Suprapubic skin (tissue), 4 donors: ENCODE data around the gene GEMIN8. TPM values are rescaled to one million over a fixed set of nuclear protein-coding genes. Genes with fewer than 3 reads are reported as not detected.

ENCODE experiments used
- DNase-seq, 2 donors: peaks; one replicate each; pipeline ENCODE4 v3.0.0-alpha.2; 2019; ENCODE audit warnings: low spot score in 2 of 2
- H3K27ac ChIP-seq: fragments of 200-600 bp; sonication (generic); one replicate; pipeline ENCODE4 v1.5.1; 2019
- H3K27me3 ChIP-seq: fragments of 200-600 bp; sonication (generic); one replicate; pipeline ENCODE4 v1.5.1; 2019
- H3K36me3 ChIP-seq: fragments of 200-600 bp; sonication (generic); one replicate; pipeline ENCODE4 v1.5.1; 2019
- H3K4me1 ChIP-seq: fragments of 200-600 bp; sonication (generic); one replicate; pipeline ENCODE4 v1.5.1; 2019
- H3K4me3 ChIP-seq: fragments of 200-600 bp; sonication (generic); one replicate; pipeline ENCODE4 v1.5.1; 2019; ENCODE audit warnings: mild to moderate bottlenecking
- H3K9me3 ChIP-seq: fragments of 200-600 bp; sonication (generic); one replicate; pipeline ENCODE4 v1.5.1; 2019
- EP300 ChIP-seq: sonication (generic); formaldehyde crosslinking; IDR thresholded peaks from one replicate; pipeline ENCODE4 v1.6.1; 2017; ENCODE audit warnings: antibody characterized with exemption
- POLR2A ChIP-seq, 2 donors: fragments of 450-650 bp; IDR thresholded peaks; one replicate each; pipeline ENCODE4 v1.6.1; 2017; ENCODE audit warnings: antibody characterized with exemption in 2 of 2, mild to moderate bottlenecking in 2 of 2, moderate library complexity in 2 of 2
- POLR2AphosphoS5 ChIP-seq, 3 donors: sonication (generic); formaldehyde crosslinking; IDR thresholded peaks; one replicate each; pipeline ENCODE4 v1.6.1; 2017; ENCODE audit warnings: antibody characterized with exemption in 3 of 3
- WGBS: methylation state at CpG from one replicate; pipeline ENCODE4 v1.1.5; 2018; 5-methylcytosine and 5-hydroxymethylcytosine counted together
- total RNA-seq, 4 donors: library from RNA; depleted of rRNA; stranded (reverse); fragments of >200 nt; gene quantifications; one replicate each; pipeline ENCODE4 v1.1.0, GENCODE V29; 2016
- TF ChIP-seq, protein P1 (sequence below), 2 donors: fragments of 200-600 bp in 1 of 2; fragments of 450-650 bp in 1 of 2; sonication (generic) in 1 of 2; IDR thresholded peaks; one replicate each; pipeline ENCODE4 v1.5.1; 2016 to 2019; ENCODE audit warnings: antibody characterized with exemption in 2 of 2, mild to moderate bottlenecking in 1 of 2, moderate library complexity in 1 of 2

GEMIN8 gene
- total RNA-seq, 4 donors from 2014 or later = 19.2 to 36.2 (median 22.3) TPM

DNA sequence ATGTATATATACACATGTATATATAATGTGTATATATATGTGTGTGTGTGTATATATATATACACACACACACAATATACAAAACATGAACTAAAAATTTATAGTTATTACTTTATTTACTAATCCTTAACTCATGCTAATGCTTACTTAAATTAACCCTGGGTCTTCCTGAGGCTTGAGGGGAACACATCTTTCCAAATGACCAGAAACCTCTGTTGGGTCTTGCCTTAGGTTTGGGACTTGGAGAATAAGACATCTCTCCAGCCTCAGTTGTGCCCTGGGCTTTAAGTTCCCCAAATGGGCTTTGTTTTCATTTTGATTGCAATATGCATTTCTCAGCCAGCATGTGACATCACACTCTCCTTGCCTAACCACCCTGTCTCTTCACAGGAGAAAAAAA lies 7.7 kb downstream of the GEMIN8 start:
- peaks cover 5% of the 10 kb centered on the region for H3K36me3 ChIP-seq
- no peak overlapping the region for H3K4me3 ChIP-seq
- TF ChIP-seq EP300 = no peak
- no peak for TF ChIP-seq POLR2A (IDR thresholded peaks at IDR 0.05)
- TF ChIP-seq, protein P1, sequence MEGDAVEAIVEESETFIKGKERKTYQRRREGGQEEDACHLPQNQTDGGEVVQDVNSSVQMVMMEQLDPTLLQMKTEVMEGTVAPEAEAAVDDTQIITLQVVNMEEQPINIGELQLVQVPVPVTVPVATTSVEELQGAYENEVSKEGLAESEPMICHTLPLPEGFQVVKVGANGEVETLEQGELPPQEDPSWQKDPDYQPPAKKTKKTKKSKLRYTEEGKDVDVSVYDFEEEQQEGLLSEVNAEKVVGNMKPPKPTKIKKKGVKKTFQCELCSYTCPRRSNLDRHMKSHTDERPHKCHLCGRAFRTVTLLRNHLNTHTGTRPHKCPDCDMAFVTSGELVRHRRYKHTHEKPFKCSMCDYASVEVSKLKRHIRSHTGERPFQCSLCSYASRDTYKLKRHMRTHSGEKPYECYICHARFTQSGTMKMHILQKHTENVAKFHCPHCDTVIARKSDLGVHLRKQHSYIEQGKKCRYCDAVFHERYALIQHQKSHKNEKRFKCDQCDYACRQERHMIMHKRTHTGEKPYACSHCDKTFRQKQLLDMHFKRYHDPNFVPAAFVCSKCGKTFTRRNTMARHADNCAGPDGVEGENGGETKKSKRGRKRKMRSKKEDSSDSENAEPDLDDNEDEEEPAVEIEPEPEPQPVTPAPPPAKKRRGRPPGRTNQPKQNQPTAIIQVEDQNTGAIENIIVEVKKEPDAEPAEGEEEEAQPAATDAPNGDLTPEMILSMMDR (IDR thresholded peaks at IDR 0.05) = no peak
- TF ChIP-seq POLR2AphosphoS5 (IDR thresholded peaks at IDR 0.05) = no peak
- no peak overlapping the region for H3K27ac ChIP-seq
- no peak for DNase-seq
- H3K4me1 ChIP-seq = no peaks in the 10 kb centered on the region
- H3K9me3 ChIP-seq = no peaks in the 10 kb centered on the region
- H3K27me3 ChIP-seq = no peaks in the 10 kb centered on the region

DNA sequence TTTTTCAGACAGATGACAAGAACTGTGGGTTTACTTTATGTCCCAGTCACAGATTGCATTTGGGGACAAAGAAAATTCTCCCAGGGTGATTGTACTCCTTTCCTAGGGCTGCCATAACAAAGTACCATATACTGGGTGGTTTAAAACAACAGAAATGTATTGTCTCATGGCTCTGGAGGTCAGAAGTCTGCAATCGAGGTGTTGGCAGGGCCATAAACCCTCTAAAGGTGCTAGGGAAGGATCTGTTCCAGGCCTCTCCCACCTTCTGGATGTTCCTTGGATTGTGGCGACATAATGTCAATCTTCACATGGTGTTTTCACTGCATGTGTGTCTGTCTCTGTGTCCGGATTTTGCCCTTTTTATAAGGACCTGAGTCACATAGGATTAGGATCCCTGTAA lies 12.3 kb downstream of the GEMIN8 start:
- H3K27ac ChIP-seq = no peak overlapping the region
- no peaks in the 10 kb centered on the region for H3K9me3 ChIP-seq
- TF ChIP-seq EP300 (no peak), POLR2AphosphoS5 (IDR thresholded peaks at IDR 0.05) (no peak), POLR2A (IDR thresholded peaks at IDR 0.05) (no peak)
- TF ChIP-seq, protein P1 (IDR thresholded peaks at IDR 0.05) = no peak
- no peaks in the 10 kb centered on the region for H3K27me3 ChIP-seq
- DNase-seq = no peak
- H3K4me3 ChIP-seq = no peak overlapping the region
- 90% methylated on average over 3 of the region's 3 CpGs for WGBS
- H3K36me3 ChIP-seq = peaks cover 5% of the 10 kb centered on the region
- H3K4me1 ChIP-seq = no peaks in the 10 kb centered on the region

DNA sequence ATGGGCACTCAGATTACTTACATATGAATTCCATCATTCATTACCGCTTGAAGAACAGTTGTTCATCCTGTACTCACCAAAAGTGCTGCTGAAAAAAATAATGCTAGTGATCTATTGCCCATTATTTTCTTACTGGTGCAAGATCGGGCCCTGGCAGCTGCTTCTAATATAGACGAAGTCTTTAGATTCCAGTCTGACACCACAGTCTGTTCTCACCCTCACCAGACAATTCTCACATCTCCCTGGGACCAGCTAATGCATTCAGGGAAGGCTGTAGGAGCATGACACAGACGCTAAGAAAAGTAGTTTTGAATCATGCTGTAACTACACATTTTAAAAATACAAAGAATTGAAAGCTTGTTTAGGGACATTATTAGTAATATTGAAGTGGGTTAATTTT lies 13.8 kb downstream of the GEMIN8 start:
- no peaks in the 10 kb centered on the region for H3K27me3 ChIP-seq
- H3K4me3 ChIP-seq = no peak overlapping the region
- H3K4me1 ChIP-seq = no peaks in the 10 kb centered on the region
- 78% methylated on average over 4 of the region's 4 CpGs for WGBS
- TF ChIP-seq, protein P1 (IDR thresholded peaks at IDR 0.05) = no peak
- TF ChIP-seq POLR2AphosphoS5 (IDR thresholded peaks at IDR 0.05) (no peak), EP300 (no peak)
- no peak overlapping the region for H3K27ac ChIP-seq
- no peaks in the 10 kb centered on the region for H3K9me3 ChIP-seq
- no peak for DNase-seq
- H3K36me3 ChIP-seq = peaks cover 5% of the 10 kb centered on the region

DNA sequence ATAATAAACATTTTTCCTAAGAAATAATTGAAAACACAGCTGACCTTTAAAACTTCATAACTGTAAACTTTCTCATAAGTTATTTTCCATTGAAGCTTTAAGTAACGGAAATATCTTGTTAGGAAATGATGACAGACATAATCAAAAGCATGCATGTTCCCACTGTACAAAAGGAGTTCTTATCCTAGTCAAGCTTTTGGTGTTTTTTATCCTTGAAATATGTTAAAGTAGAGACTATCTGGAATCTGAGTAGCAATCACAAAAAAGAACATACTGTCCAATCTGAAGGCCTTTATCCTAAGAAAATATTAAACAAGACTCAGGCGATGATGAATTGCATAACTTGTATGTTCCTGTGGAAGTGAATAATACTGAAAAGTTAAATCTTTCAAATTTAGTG lies 14.4 kb downstream of the GEMIN8 start:
- WGBS = 87% methylated on average over 2 of the region's 2 CpGs
- DNase-seq = no peak
- no peaks in the 10 kb centered on the region for H3K27me3 ChIP-seq
- no peak overlapping the region for H3K4me3 ChIP-seq
- H3K36me3 ChIP-seq = peaks cover 5% of the 10 kb centered on the region
- TF ChIP-seq POLR2AphosphoS5 (IDR thresholded peaks at IDR 0.05) (no peak), POLR2A (IDR thresholded peaks at IDR 0.05) (no peak), EP300 (no peak)
- TF ChIP-seq, protein P1 (IDR thresholded peaks at IDR 0.05) = no peak
- H3K4me1 ChIP-seq = no peaks in the 10 kb centered on the region
- H3K9me3 ChIP-seq = no peaks in the 10 kb centered on the region
- no peak overlapping the region for H3K27ac ChIP-seq

GRCh38 chrX:14014526-14014925 lies 15.2 kb downstream of the GEMIN8 start:
- DNase-seq = no peak
- H3K27ac ChIP-seq = peak overlapping the region; percentile 60

More at GRCh38 chrX:14014526-14014925, 15.2 kb downstream of the GEMIN8 start:
- Histone ChIP-seq H3K9me3 (no peaks in the 10 kb centered on the region), H3K4me3 (no peak overlapping the region), H3K4me1 (no peaks in the 10 kb centered on the region), H3K36me3 (no peaks in the 10 kb centered on the region), H3K27me3 (no peaks in the 10 kb centered on the region)
- 85% methylated on average over 4 of the region's 4 CpGs for WGBS
- TF ChIP-seq POLR2A (IDR thresholded peaks at IDR 0.05) (no peak), EP300 (no peak), POLR2AphosphoS5 (IDR thresholded peaks at IDR 0.05) (no peak)
- TF ChIP-seq, protein P1 (IDR thresholded peaks at IDR 0.05) = no peak
